ENCODE measurements around the gene OSGIN1. TPM values are rescaled to one million over a fixed set of nuclear protein-coding genes. Genes with fewer than 3 reads are reported as not detected.

OSGIN1 gene
- total and polyA plus RNA-seq, 2 donors (not counting 1 experiment from before 2014, with no cell fraction given), result 0.85 to 1.8 TPM

DNA sequence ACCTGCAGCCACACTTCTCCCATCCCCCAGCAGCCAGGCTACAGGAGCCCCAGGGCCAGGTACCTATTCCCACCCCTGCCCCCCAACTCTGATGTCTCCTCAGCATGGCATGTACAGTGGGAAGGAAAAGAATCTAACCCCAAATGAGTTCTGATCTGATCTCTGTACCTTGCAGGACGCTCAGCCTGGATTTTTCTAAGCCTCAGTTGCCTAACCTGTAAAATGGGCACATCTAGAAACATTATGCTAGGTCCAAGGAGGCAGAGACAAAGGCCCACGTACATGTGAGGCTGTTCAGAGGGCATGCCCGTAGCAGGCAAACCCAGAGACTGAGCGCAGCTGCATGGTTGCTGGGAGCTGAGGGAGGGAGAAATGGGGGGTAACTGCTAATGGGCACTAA lies 54.5 kb downstream of the OSGIN1 start:
- Mint-ChIP-seq H3K27ac (no peak overlapping the region), H3K9me3 (ENCODE audit: insufficient read depth) (no peaks in the 10 kb centered on the region), H3K4me3 (no peak overlapping the region), H3K4me1 (no peaks in the 10 kb centered on the region), H3K27me3 (peaks cover 13% of the 10 kb centered on the region)
- TF ChIP-seq, protein P1, sequence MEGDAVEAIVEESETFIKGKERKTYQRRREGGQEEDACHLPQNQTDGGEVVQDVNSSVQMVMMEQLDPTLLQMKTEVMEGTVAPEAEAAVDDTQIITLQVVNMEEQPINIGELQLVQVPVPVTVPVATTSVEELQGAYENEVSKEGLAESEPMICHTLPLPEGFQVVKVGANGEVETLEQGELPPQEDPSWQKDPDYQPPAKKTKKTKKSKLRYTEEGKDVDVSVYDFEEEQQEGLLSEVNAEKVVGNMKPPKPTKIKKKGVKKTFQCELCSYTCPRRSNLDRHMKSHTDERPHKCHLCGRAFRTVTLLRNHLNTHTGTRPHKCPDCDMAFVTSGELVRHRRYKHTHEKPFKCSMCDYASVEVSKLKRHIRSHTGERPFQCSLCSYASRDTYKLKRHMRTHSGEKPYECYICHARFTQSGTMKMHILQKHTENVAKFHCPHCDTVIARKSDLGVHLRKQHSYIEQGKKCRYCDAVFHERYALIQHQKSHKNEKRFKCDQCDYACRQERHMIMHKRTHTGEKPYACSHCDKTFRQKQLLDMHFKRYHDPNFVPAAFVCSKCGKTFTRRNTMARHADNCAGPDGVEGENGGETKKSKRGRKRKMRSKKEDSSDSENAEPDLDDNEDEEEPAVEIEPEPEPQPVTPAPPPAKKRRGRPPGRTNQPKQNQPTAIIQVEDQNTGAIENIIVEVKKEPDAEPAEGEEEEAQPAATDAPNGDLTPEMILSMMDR (IDR thresholded peaks at IDR 0.05), result no peak
- no peak for TF ChIP-seq EZH2 (IDR thresholded peaks at IDR 0.05; ENCODE audit: borderline replicate concordance, insufficient read depth, low read depth, low read length, poor library complexity, severe bottlenecking)
- H3K4me2 ChIP-seq (replicated peaks; ENCODE audit: low read depth, low read length, poor library complexity, severe bottlenecking), result no peak overlapping the region
- no peaks in the 10 kb centered on the region for H3K79me2 ChIP-seq (ENCODE audit: control insufficient read depth, insufficient read depth, low read length)
- DNase-seq, result no peak
- 76% methylated on average over 4 of the region's 4 CpGs for WGBS (ENCODE audit: insufficient coverage)
- no peaks in the 10 kb centered on the region for H3K4me1 ChIP-seq (ENCODE audit: control insufficient read depth in 2 of 2, insufficient read depth in 2 of 2, low read length in 2 of 2)
- no peaks in the 10 kb centered on the region for H3K27me3 ChIP-seq (replicated peaks in 1 of 4; ENCODE audit: control extremely low read depth in 1 of 4, control insufficient read depth in 3 of 4, insufficient read depth in 4 of 4, low read length in 3 of 4)
- no peak overlapping the region for H2AFZ ChIP-seq (ENCODE audit: insufficient read depth, low read depth, low read length, poor library complexity, severe bottlenecking)
- ATAC-seq (ENCODE audit: low read depth), result no peak
- H3K9ac ChIP-seq (ENCODE audit: low read length), result no peak overlapping the region
- ChIA-PET POLR2A (interaction anchor here (0.6 kb wide), 1 partner anchor 1302 kb away, joined by 6 read pairs; no protein-coding TSS in a partner anchor), CTCF (no interaction called here)
- intact Hi-C loops (cut with micrococcal nuclease), result no loop called here
- H3K9me3 ChIP-seq (ENCODE audit: control extremely low read depth in 1 of 3, control insufficient read depth in 2 of 3, insufficient read depth in 1 of 3, low read length in 2 of 3), result no peaks in the 10 kb centered on the region
- no peaks in the 10 kb centered on the region for H3K36me3 ChIP-seq (replicated peaks in 1 of 2; ENCODE audit: control extremely low read depth in 1 of 2, control insufficient read depth in 1 of 2, extremely low read depth in 1 of 2, insufficient read depth in 2 of 2, low read length in 1 of 2)
- H4K20me1 ChIP-seq (ENCODE audit: control insufficient read depth, insufficient read depth, low read length, poor library complexity, severe bottlenecking), result no peaks in the 10 kb centered on the region
- H3K4me3 ChIP-seq (ENCODE audit: control extremely low read depth in 1 of 5, extremely low read depth in 1 of 5, insufficient read depth in 1 of 5, low read depth in 2 of 5, low read length in 4 of 5), result no peak overlapping the region
- H3K27ac ChIP-seq (ENCODE audit: low read length in 2 of 2), result no peak overlapping the region

DNA sequence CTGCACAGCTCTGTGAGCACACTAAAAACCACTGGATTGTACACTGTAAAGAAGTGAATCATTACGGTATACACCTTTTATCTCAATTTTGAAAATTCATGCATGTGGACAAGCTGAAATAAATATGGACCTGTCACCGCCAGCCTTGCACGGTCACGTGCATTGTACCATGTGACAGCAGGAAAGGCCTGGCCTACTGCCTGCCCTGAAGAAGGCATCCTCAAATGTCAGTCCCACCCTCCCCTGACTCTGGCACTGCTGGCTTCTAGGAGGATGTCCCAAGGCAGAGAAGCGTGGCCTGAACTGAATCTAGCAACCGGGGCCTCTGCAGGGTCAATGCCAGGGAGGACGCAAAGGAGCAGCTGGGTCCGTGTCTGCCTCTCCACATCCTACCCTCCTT lies 54.9 kb downstream of the OSGIN1 start:
- H2AFZ ChIP-seq (ENCODE audit: insufficient read depth, low read depth, low read length, poor library complexity, severe bottlenecking), result no peak overlapping the region
- Mint-ChIP-seq H3K4me1 (no peaks in the 10 kb centered on the region), H3K9me3 (ENCODE audit: insufficient read depth) (no peaks in the 10 kb centered on the region), H3K27me3 (peaks cover 13% of the 10 kb centered on the region), H3K27ac (no peak overlapping the region), H3K4me3 (no peak overlapping the region)
- H3K9ac ChIP-seq (ENCODE audit: low read length), result no peak overlapping the region
- H3K36me3 ChIP-seq (replicated peaks in 1 of 2; ENCODE audit: control extremely low read depth in 1 of 2, control insufficient read depth in 1 of 2, extremely low read depth in 1 of 2, insufficient read depth in 2 of 2, low read length in 1 of 2), result no peaks in the 10 kb centered on the region
- no peaks in the 10 kb centered on the region for H3K27me3 ChIP-seq (replicated peaks in 1 of 4; ENCODE audit: control extremely low read depth in 1 of 4, control insufficient read depth in 3 of 4, insufficient read depth in 4 of 4, low read length in 3 of 4)
- no peaks in the 10 kb centered on the region for H3K4me1 ChIP-seq (ENCODE audit: control insufficient read depth in 2 of 2, insufficient read depth in 2 of 2, low read length in 2 of 2)
- WGBS (ENCODE audit: insufficient coverage), result 63% methylated on average over 4 of the region's 8 CpGs
- H3K9me3 ChIP-seq (ENCODE audit: control extremely low read depth in 1 of 3, control insufficient read depth in 2 of 3, insufficient read depth in 1 of 3, low read length in 2 of 3), result no peaks in the 10 kb centered on the region
- ChIA-PET CTCF (no interaction called here), POLR2A (interaction anchor here (0.6 kb wide), 1 partner anchor 1302 kb away, joined by 6 read pairs; no protein-coding TSS in a partner anchor)
- intact Hi-C loops (cut with micrococcal nuclease), result no loop called here
- no peaks in the 10 kb centered on the region for H4K20me1 ChIP-seq (ENCODE audit: control insufficient read depth, insufficient read depth, low read length, poor library complexity, severe bottlenecking)
- ATAC-seq (ENCODE audit: low read depth) (no peak), DNase-seq (no peak)
- H3K4me3 ChIP-seq (ENCODE audit: control extremely low read depth in 1 of 5, extremely low read depth in 1 of 5, insufficient read depth in 1 of 5, low read depth in 2 of 5, low read length in 4 of 5), result no peak overlapping the region
- no peak overlapping the region for H3K27ac ChIP-seq (ENCODE audit: low read length in 2 of 2)
- no peak overlapping the region for H3K4me2 ChIP-seq (replicated peaks; ENCODE audit: low read depth, low read length, poor library complexity, severe bottlenecking)
- H3K79me2 ChIP-seq (ENCODE audit: control insufficient read depth, insufficient read depth, low read length), result no peaks in the 10 kb centered on the region
- TF ChIP-seq, protein P1 (IDR thresholded peaks at IDR 0.05), result no peak
- no peak for TF ChIP-seq EZH2 (IDR thresholded peaks at IDR 0.05; ENCODE audit: borderline replicate concordance, insufficient read depth, low read depth, low read length, poor library complexity, severe bottlenecking)

All from B cell (primary cell).